ENCODE measurements around the gene C1S. TPM values are rescaled to one million over a fixed set of nuclear protein-coding genes. Genes with fewer than 3 reads are reported as not detected.

Gene C1S
- total and polyA plus RNA-seq, 2 donors = 74.2 to 196 TPM

- peaks cover 0 to 8% of the 10 kb centered on the region in 2 donors for H3K36me3 ChIP-seq (ENCODE audit: control insufficient read depth in 2 of 2, insufficient read depth in 2 of 2, low read length in 1 of 2)
- H3K9me3 ChIP-seq (ENCODE audit: control insufficient read depth in 2 of 2, insufficient read depth in 1 of 2, low read length in 1 of 2) = no peaks in the 10 kb centered on the region
- under 1% methylated on average over 77 of the region's 77 CpGs for WGBS
- DNase-seq (ENCODE audit: low read depth in 6 of 9, low spot score in 9 of 9) = peak; percentile 92 to 99 (median 96)
- H3K4me1 ChIP-seq (ENCODE audit: control insufficient read depth in 2 of 2, insufficient read depth in 2 of 2, low read length in 2 of 2) = peaks cover 0 to 11% of the 10 kb centered on the region in 2 donors
- H3K4me3 ChIP-seq (ENCODE audit: low read length in 2 of 2) = peak within 1 kb of the TSS; percentile 88 to 91
- H3K27ac ChIP-seq (ENCODE audit: low read depth in 1 of 2, low read length in 1 of 2) = peak within 1 kb of the TSS; percentile 98
- H3K27me3 ChIP-seq (ENCODE audit: control insufficient read depth in 2 of 2, insufficient read depth in 1 of 2, low read length in 1 of 2) = no peaks in the 10 kb centered on the region
Measured at GRCh38 chr12:7018350-7019042, 42.0 kb upstream of the C1S start, which contains the start of gene LPCAT3. LPCAT3 (minus strand) TSS chr12:7018476; CDS start chr12:7018424, 52 bp downstream.

GRCh38 chr12:7019043-7019569 lies 41.4 kb upstream of the C1S start:
- DNase-seq (ENCODE audit: low read depth in 6 of 9, low spot score in 9 of 9) = no peak
- Histone ChIP-seq H3K4me1 (ENCODE audit: control insufficient read depth in 2 of 2, insufficient read depth in 2 of 2, low read length in 2 of 2) (peaks cover 0 to 11% of the 10 kb centered on the region in 2 donors), H3K36me3 (ENCODE audit: control insufficient read depth in 2 of 2, insufficient read depth in 2 of 2, low read length in 1 of 2) (peaks cover 0 to 2% of the 10 kb centered on the region in 2 donors), H3K27ac (ENCODE audit: low read depth in 1 of 2, low read length in 1 of 2) (peak overlapping the region; percentile 98), H3K9me3 (ENCODE audit: control insufficient read depth in 2 of 2, insufficient read depth in 1 of 2, low read length in 1 of 2) (no peaks in the 10 kb centered on the region), H3K27me3 (ENCODE audit: control insufficient read depth in 2 of 2, insufficient read depth in 1 of 2, low read length in 1 of 2) (no peaks in the 10 kb centered on the region), H3K4me3 (ENCODE audit: low read length in 2 of 2) (peak overlapping the region; percentile 88 to 91)
- WGBS = 26% methylated on average over 6 of the region's 6 CpGs

GRCh38 chr12:7021956-7022355 lies 38.6 kb upstream of the C1S start:
- Histone ChIP-seq H3K4me3 (ENCODE audit: low read length in 2 of 2) (no peak overlapping the region), H3K27me3 (ENCODE audit: control insufficient read depth in 2 of 2, insufficient read depth in 1 of 2, low read length in 1 of 2) (no peaks in the 10 kb centered on the region), H3K27ac (ENCODE audit: low read depth in 1 of 2, low read length in 1 of 2) (no peak overlapping the region), H3K9me3 (ENCODE audit: control insufficient read depth in 2 of 2, insufficient read depth in 1 of 2, low read length in 1 of 2) (no peaks in the 10 kb centered on the region), H3K36me3 (ENCODE audit: control insufficient read depth in 2 of 2, insufficient read depth in 2 of 2, low read length in 1 of 2) (no peaks in the 10 kb centered on the region), H3K4me1 (ENCODE audit: control insufficient read depth in 2 of 2, insufficient read depth in 2 of 2, low read length in 2 of 2) (peaks cover 0 to 11% of the 10 kb centered on the region in 2 donors)
- 93% methylated on average over 5 of the region's 5 CpGs for WGBS
- DNase-seq (ENCODE audit: low read depth in 6 of 9, low spot score in 9 of 9) = no peak

GRCh38 chr12:7023114-7023513 lies 37.4 kb upstream of the C1S start:
- H3K4me3 ChIP-seq (ENCODE audit: low read length in 2 of 2) = no peak overlapping the region
- H3K4me1 ChIP-seq (ENCODE audit: control insufficient read depth in 2 of 2, insufficient read depth in 2 of 2, low read length in 2 of 2) = peaks cover 0 to 3% of the 10 kb centered on the region in 2 donors
- H3K9me3 ChIP-seq (ENCODE audit: control insufficient read depth in 2 of 2, insufficient read depth in 1 of 2, low read length in 1 of 2) = no peaks in the 10 kb centered on the region
- no peaks in the 10 kb centered on the region for H3K36me3 ChIP-seq (ENCODE audit: control insufficient read depth in 2 of 2, insufficient read depth in 2 of 2, low read length in 1 of 2)
- H3K27me3 ChIP-seq (ENCODE audit: control insufficient read depth in 2 of 2, insufficient read depth in 1 of 2, low read length in 1 of 2) = no peaks in the 10 kb centered on the region
- DNase-seq (ENCODE audit: low read depth in 6 of 9, low spot score in 9 of 9) = no peak
- 95% methylated on average over 3 of the region's 3 CpGs for WGBS
- no peak overlapping the region for H3K27ac ChIP-seq (ENCODE audit: low read depth in 1 of 2, low read length in 1 of 2)

- H3K4me3 ChIP-seq (ENCODE audit: low read length in 2 of 2) = no peak overlapping the region
- no peak overlapping the region for H3K27ac ChIP-seq (ENCODE audit: low read depth in 1 of 2, low read length in 1 of 2)
- H3K36me3 ChIP-seq (ENCODE audit: control insufficient read depth in 2 of 2, insufficient read depth in 2 of 2, low read length in 1 of 2) = no peaks in the 10 kb centered on the region
- no peaks in the 10 kb centered on the region for H3K4me1 ChIP-seq (ENCODE audit: control insufficient read depth in 2 of 2, insufficient read depth in 2 of 2, low read length in 2 of 2)
- no peaks in the 10 kb centered on the region for H3K27me3 ChIP-seq (ENCODE audit: control insufficient read depth in 2 of 2, insufficient read depth in 1 of 2, low read length in 1 of 2)
- no peaks in the 10 kb centered on the region for H3K9me3 ChIP-seq (ENCODE audit: control insufficient read depth in 2 of 2, insufficient read depth in 1 of 2, low read length in 1 of 2)
- DNase-seq (ENCODE audit: low read depth in 6 of 9, low spot score in 9 of 9) = no peak
- 100% methylated on average over 1 of the region's 1 CpG for WGBS
Measured at GRCh38 chr12:7026854-7027253, 33.7 kb upstream of the C1S start.

- Histone ChIP-seq H3K4me1 (ENCODE audit: control insufficient read depth in 2 of 2, insufficient read depth in 2 of 2, low read length in 2 of 2) (no peaks in the 10 kb centered on the region), H3K4me3 (ENCODE audit: low read length in 2 of 2) (no peak overlapping the region), H3K27ac (ENCODE audit: low read depth in 1 of 2, low read length in 1 of 2) (no peak overlapping the region), H3K9me3 (ENCODE audit: control insufficient read depth in 2 of 2, insufficient read depth in 1 of 2, low read length in 1 of 2) (no peaks in the 10 kb centered on the region), H3K27me3 (ENCODE audit: control insufficient read depth in 2 of 2, insufficient read depth in 1 of 2, low read length in 1 of 2) (no peaks in the 10 kb centered on the region), H3K36me3 (ENCODE audit: control insufficient read depth in 2 of 2, insufficient read depth in 2 of 2, low read length in 1 of 2) (no peaks in the 10 kb centered on the region)
- DNase-seq (ENCODE audit: low read depth in 6 of 9, low spot score in 9 of 9) = no peak
- WGBS = 94% methylated on average over 6 of the region's 6 CpGs
Measured at GRCh38 chr12:7031306-7031705, 29.2 kb upstream of the C1S start.

GRCh38 chr12:7032990-7033389 lies 27.5 kb upstream of the C1S start:
- no peaks in the 10 kb centered on the region for H3K9me3 ChIP-seq (ENCODE audit: control insufficient read depth in 2 of 2, insufficient read depth in 1 of 2, low read length in 1 of 2)
- no peaks in the 10 kb centered on the region for H3K4me1 ChIP-seq (ENCODE audit: control insufficient read depth in 2 of 2, insufficient read depth in 2 of 2, low read length in 2 of 2)
- no peaks in the 10 kb centered on the region for H3K27me3 ChIP-seq (ENCODE audit: control insufficient read depth in 2 of 2, insufficient read depth in 1 of 2, low read length in 1 of 2)
- H3K4me3 ChIP-seq (ENCODE audit: low read length in 2 of 2) = no peak overlapping the region
- DNase-seq (ENCODE audit: low read depth in 6 of 9, low spot score in 9 of 9) = no peak
- H3K36me3 ChIP-seq (ENCODE audit: control insufficient read depth in 2 of 2, insufficient read depth in 2 of 2, low read length in 1 of 2) = no peaks in the 10 kb centered on the region
- WGBS = 95% methylated on average over 2 of the region's 2 CpGs
- H3K27ac ChIP-seq (ENCODE audit: low read depth in 1 of 2, low read length in 1 of 2) = no peak overlapping the region

- no peak overlapping the region for H3K4me3 ChIP-seq (ENCODE audit: low read length in 2 of 2)
- H3K36me3 ChIP-seq (ENCODE audit: control insufficient read depth in 2 of 2, insufficient read depth in 2 of 2, low read length in 1 of 2) = no peaks in the 10 kb centered on the region
- WGBS = 96% methylated on average over 1 of the region's 1 CpG
- H3K4me1 ChIP-seq (ENCODE audit: control insufficient read depth in 2 of 2, insufficient read depth in 2 of 2, low read length in 2 of 2) = no peaks in the 10 kb centered on the region
- no peaks in the 10 kb centered on the region for H3K27me3 ChIP-seq (ENCODE audit: control insufficient read depth in 2 of 2, insufficient read depth in 1 of 2, low read length in 1 of 2)
- no peak overlapping the region for H3K27ac ChIP-seq (ENCODE audit: low read depth in 1 of 2, low read length in 1 of 2)
- H3K9me3 ChIP-seq (ENCODE audit: control insufficient read depth in 2 of 2, insufficient read depth in 1 of 2, low read length in 1 of 2) = no peaks in the 10 kb centered on the region
- DNase-seq (ENCODE audit: low read depth in 6 of 9, low spot score in 9 of 9) = no peak
Measured at GRCh38 chr12:7034464-7034863, 26.1 kb upstream of the C1S start.

GRCh38 chr12:7035463-7035862 lies 25.1 kb upstream of the C1S start:
- no peak overlapping the region for H3K4me3 ChIP-seq (ENCODE audit: low read length in 2 of 2)
- WGBS = 92% methylated on average over 2 of the region's 2 CpGs
- H3K27ac ChIP-seq (ENCODE audit: low read depth in 1 of 2, low read length in 1 of 2) = no peak overlapping the region
- H3K36me3 ChIP-seq (ENCODE audit: control insufficient read depth in 2 of 2, insufficient read depth in 2 of 2, low read length in 1 of 2) = no peaks in the 10 kb centered on the region
- no peaks in the 10 kb centered on the region for H3K27me3 ChIP-seq (ENCODE audit: control insufficient read depth in 2 of 2, insufficient read depth in 1 of 2, low read length in 1 of 2)
- DNase-seq (ENCODE audit: low read depth in 6 of 9, low spot score in 9 of 9) = no peak
- H3K9me3 ChIP-seq (ENCODE audit: control insufficient read depth in 2 of 2, insufficient read depth in 1 of 2, low read length in 1 of 2) = no peaks in the 10 kb centered on the region
- H3K4me1 ChIP-seq (ENCODE audit: control insufficient read depth in 2 of 2, insufficient read depth in 2 of 2, low read length in 2 of 2) = no peaks in the 10 kb centered on the region
